Astrocyte (in vitro differentiated cells and primary cell): ENCODE results near the gene CLEC16A.

Experiments used
- CTCF ChIP-seq: IDR thresholded peaks from 2 replicates; pipeline ENCODE4 v1.5.1; 2011; ENCODE audit warnings: low read depth, mild to moderate bottlenecking, inconsistent platforms, low read length, moderate library complexity; ENCODE audit not compliant: insufficient read depth
- EZH2 ChIP-seq: IDR thresholded peaks from 2 replicates; pipeline ENCODE4 v1.6.1; 2012; ENCODE audit warnings: mild to moderate bottlenecking, low read length, inconsistent platforms; ENCODE audit not compliant: insufficient read depth

GRCh38 chr16:11203111-11203623, 258.8 kb downstream of the CLEC16A start:
- no peak for TF ChIP-seq CTCF
- no peak for TF ChIP-seq EZH2
